Trophoblast cell (in vitro differentiated cells and primary cell): ENCODE measurements around the gene GPR148.

ENCODE experiments used
- DNase-seq, 2 donors: peaks; one replicate each; pipeline ENCODE4 v3.0.0-alpha.2; 2016
- H2AFZ ChIP-seq: 2 replicates; pipeline ENCODE4 v1.6.1; 2013; ENCODE audit warnings: low read length, moderate library complexity, mild to moderate bottlenecking; ENCODE audit not compliant: insufficient read depth, poor library complexity
- H2AK5ac ChIP-seq: 2 replicates; pipeline ENCODE4 v1.6.1; 2013; ENCODE audit warnings: mild to moderate bottlenecking, low read length
- H2BK120ac ChIP-seq: 2 replicates; pipeline ENCODE4 v1.6.1; 2013; ENCODE audit warnings: low read length, mild to moderate bottlenecking, moderate library complexity; ENCODE audit not compliant: insufficient read depth, poor library complexity
- H2BK12ac ChIP-seq: 2 replicates; pipeline ENCODE4 v1.6.1; 2013; ENCODE audit warnings: mild to moderate bottlenecking, low read length, moderate library complexity
- H2BK5ac ChIP-seq: 2 replicates; pipeline ENCODE4 v1.6.1; 2013; ENCODE audit warnings: low read length, low read depth, moderate library complexity, mild to moderate bottlenecking; ENCODE audit not compliant: poor library complexity
- H3K14ac ChIP-seq: 2 replicates; pipeline ENCODE4 v1.6.1; 2013; ENCODE audit warnings: mild to moderate bottlenecking, low read length
- H3K18ac ChIP-seq: 2 replicates; pipeline ENCODE4 v1.6.1; 2013; ENCODE audit warnings: mild to moderate bottlenecking, low read length
- H3K23ac ChIP-seq: 2 replicates; pipeline ENCODE4 v1.6.1; 2013; ENCODE audit warnings: low read length
- H3K27ac ChIP-seq: 2 replicates; pipeline ENCODE4 v1.5.1; 2013; ENCODE audit warnings: low read depth, mild to moderate bottlenecking, inconsistent platforms, low read length, moderate library complexity
- H3K27me3 ChIP-seq: 2 replicates; pipeline ENCODE4 v1.6.1; 2013; ENCODE audit warnings: inconsistent platforms, mild to moderate bottlenecking, low read length, moderate library complexity; ENCODE audit not compliant: insufficient read depth
- H3K36me3 ChIP-seq, 2 experiments: 1 replicate in 1 of 2; 2 replicates in 1 of 2; pipeline ENCODE4 v1.6.1; 2013; ENCODE audit warnings: low read length in 2 of 2, mild to moderate bottlenecking in 2 of 2, moderate library complexity in 1 of 2; ENCODE audit not compliant: insufficient read depth in 2 of 2, control insufficient read depth in 1 of 2
- H3K4ac ChIP-seq: 2 replicates; pipeline ENCODE4 v1.6.1; 2013; ENCODE audit warnings: low read depth, mild to moderate bottlenecking, low read length, moderate library complexity
- H3K4me1 ChIP-seq, 2 experiments: 1 replicate in 1 of 2; 2 replicates in 1 of 2; pipeline ENCODE4 v1.6.1; 2013; ENCODE audit warnings: low read length in 2 of 2, mild to moderate bottlenecking in 2 of 2, moderate library complexity in 1 of 2; ENCODE audit not compliant: insufficient read depth in 2 of 2, control insufficient read depth in 1 of 2
- H3K4me2 ChIP-seq: 2 replicates; pipeline ENCODE4 v1.6.1; 2013; ENCODE audit warnings: inconsistent platforms, mild to moderate bottlenecking, low read length, moderate library complexity
- H3K4me3 ChIP-seq: 2 replicates; pipeline ENCODE4 v1.5.1; 2013; ENCODE audit warnings: mild to moderate bottlenecking, low read depth, low read length, inconsistent platforms
- H3K79me1 ChIP-seq: one replicate; pipeline ENCODE4 v1.6.1; 2013; ENCODE audit warnings: low read length
- H3K79me2 ChIP-seq: 2 replicates; pipeline ENCODE4 v1.6.1; 2013; ENCODE audit warnings: low read length, mild to moderate bottlenecking; ENCODE audit not compliant: control insufficient read depth, insufficient read depth, poor library complexity
- H3K9ac ChIP-seq: 2 replicates; pipeline ENCODE4 v1.6.1; 2013; ENCODE audit warnings: mild to moderate bottlenecking, low read length
- H3K9me3 ChIP-seq: 2 replicates; pipeline ENCODE4 v1.6.1; 2013; ENCODE audit warnings: low read depth, mild to moderate bottlenecking, control low read depth, inconsistent platforms, low read length; ENCODE audit not compliant: insufficient read depth
- H4K12ac ChIP-seq: 2 replicates; pipeline ENCODE4 v1.6.1; 2013; ENCODE audit warnings: low read depth, mild to moderate bottlenecking, low read length, moderate library complexity
- H4K8ac ChIP-seq: 2 replicates; pipeline ENCODE4 v1.6.1; 2013; ENCODE audit warnings: low read depth, mild to moderate bottlenecking, low read length, moderate library complexity
- H4K91ac ChIP-seq: one replicate; pipeline ENCODE4 v1.6.1; 2013; ENCODE audit warnings: low read depth, mild to moderate bottlenecking, low read length, moderate library complexity
- WGBS: extraction: QIAGEN DNeasy Blood & Tissue Kit; methylation state at CpG from one replicate; pipeline ENCODE4 v1.1.7; 2013; ENCODE audit warnings: missing lambda C conversion rate; ENCODE audit not compliant: insufficient read length, insufficient coverage; ENCODE audit errors: extremely low coverage; 5-methylcytosine and 5-hydroxymethylcytosine counted together

The GPR148 gene

DNA sequence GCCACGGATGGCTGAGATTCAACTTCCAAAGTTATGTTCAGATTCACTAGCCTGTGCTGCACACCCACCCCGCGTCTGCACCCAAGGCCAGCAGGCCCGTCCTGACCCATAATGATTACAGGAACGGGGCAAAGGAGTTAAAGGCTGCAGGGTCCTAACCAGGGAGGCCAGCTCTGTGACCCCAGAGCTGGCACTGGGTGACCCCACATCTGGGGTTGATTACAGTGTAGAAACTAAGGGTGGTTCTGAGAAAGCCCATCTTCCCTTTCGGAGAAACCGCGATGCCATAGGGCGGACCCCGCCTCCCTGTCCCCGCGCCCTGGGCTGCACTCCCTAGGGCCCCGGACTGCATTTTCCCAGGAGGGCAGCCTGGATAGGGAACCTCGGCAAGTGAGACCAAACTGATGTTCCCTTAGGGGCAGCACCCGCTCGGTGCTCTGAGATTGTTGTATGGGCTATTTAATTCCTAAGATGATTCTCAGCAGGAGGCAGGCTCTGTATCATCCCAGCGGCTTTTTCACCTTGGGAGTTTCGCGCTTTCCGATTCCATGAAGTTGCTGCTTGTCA is 2.2 kb upstream of the GPR148 start:
- Histone ChIP-seq H3K9me3 (peaks cover 4% of the 10 kb centered on the region), H3K79me1 (no peaks in the 10 kb centered on the region), H2AFZ (no peak overlapping the region), H3K9ac (peak overlapping the region; percentile 29), H3K4me2 (peak overlapping the region; percentile 67), H3K27me3 (peaks cover 7% of the 10 kb centered on the region), H3K4ac (no peak overlapping the region), H3K36me3 (no peaks in the 10 kb centered on the region), H4K12ac (no peak overlapping the region), H3K4me3 (no peak overlapping the region), H2BK12ac (no peak overlapping the region), H2AK5ac (no peak overlapping the region), H3K14ac (no peak overlapping the region), H4K8ac (no peak overlapping the region), H3K4me1 (peaks cover 5 to 11% of the 10 kb centered on the region in 2 experiments), H4K91ac (no peak overlapping the region), H3K27ac (no peak overlapping the region), H2BK120ac (no peak overlapping the region), H2BK5ac (no peak overlapping the region), H3K79me2 (no peaks in the 10 kb centered on the region), H3K23ac (no peak overlapping the region), H3K18ac (no peak overlapping the region)
- DNase-seq: no peak
- WGBS: no CpG with 5 or more reads among the region's 20 CpGs

DNA sequence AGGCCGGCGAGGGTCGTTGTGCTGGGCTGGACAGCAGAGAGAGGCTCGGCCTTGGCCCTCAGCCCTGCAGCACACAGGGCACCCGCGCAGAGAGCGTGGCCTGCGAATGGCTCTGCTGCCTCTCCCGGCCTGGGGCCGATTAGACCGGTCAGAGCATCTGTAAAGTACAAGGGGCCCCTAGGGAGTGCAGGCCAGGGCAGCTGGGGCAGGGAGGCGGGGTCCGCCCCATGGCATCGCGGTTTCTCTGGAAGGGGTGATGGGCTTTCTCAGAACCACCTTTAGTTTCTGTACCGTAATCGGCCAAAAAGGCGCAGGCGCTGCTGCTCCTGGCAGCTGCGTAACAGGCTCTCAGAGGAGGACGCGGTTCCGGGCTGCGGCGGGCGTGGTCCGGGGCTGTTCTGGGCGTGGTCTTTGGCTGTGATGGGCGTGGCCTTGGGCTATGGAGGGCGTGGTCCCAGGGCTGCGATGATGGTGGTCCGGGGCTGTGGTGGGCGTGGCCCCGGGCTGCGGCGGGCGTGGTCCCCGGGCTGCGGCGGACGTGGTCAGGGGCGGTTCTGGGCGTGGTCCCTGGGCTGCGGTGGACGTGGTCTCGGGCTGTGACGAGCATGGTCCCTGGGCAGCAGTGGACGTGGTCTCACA is 1.5 kb upstream of the GPR148 start:
- H3K4me3 ChIP-seq: peak overlapping the region; percentile 42
- peak; percentile 52 to 76 for DNase-seq
- H3K4me1 ChIP-seq: peaks cover 5 to 11% of the 10 kb centered on the region in 2 experiments
- no peak overlapping the region for H2BK120ac ChIP-seq
- no peak overlapping the region for H3K14ac ChIP-seq
- no peak overlapping the region for H2BK5ac ChIP-seq
- peak overlapping the region; percentile 5 for H4K8ac ChIP-seq
- H3K27ac ChIP-seq: no peak overlapping the region
- H4K12ac ChIP-seq: no peak overlapping the region
- no CpG with 5 or more reads among the region's 48 CpGs for WGBS
- H2BK12ac ChIP-seq: no peak overlapping the region
- peak overlapping the region; percentile 50 for H2AFZ ChIP-seq
- H3K27me3 ChIP-seq: peaks cover 7% of the 10 kb centered on the region
- no peaks in the 10 kb centered on the region for H3K36me3 ChIP-seq
- H2AK5ac ChIP-seq: no peak overlapping the region
- peak overlapping the region; percentile 67 for H3K4me2 ChIP-seq
- H3K9ac ChIP-seq: peak overlapping the region; percentile 29
- no peak overlapping the region for H3K23ac ChIP-seq
- no peaks in the 10 kb centered on the region for H3K79me1 ChIP-seq
- no peak overlapping the region for H3K18ac ChIP-seq
- no peak overlapping the region for H4K91ac ChIP-seq
- H3K79me2 ChIP-seq: no peaks in the 10 kb centered on the region
- no peak overlapping the region for H3K4ac ChIP-seq
- peaks cover 4% of the 10 kb centered on the region for H3K9me3 ChIP-seq

- DNase-seq: peak; percentile 23 to 44
- Histone ChIP-seq H3K4ac (no peak overlapping the region), H3K79me2 (no peaks in the 10 kb centered on the region), H3K23ac (no peak overlapping the region), H2BK120ac (no peak overlapping the region), H3K4me3 (peak overlapping the region; percentile 42), H4K8ac (no peak overlapping the region), H3K4me2 (peak overlapping the region; percentile 67), H4K12ac (no peak overlapping the region), H2BK12ac (no peak overlapping the region), H2AK5ac (no peak overlapping the region), H3K36me3 (no peaks in the 10 kb centered on the region), H3K4me1 (peaks cover 5 to 11% of the 10 kb centered on the region in 2 experiments), H3K9me3 (peaks cover 4% of the 10 kb centered on the region), H2AFZ (peak overlapping the region; percentile 1), H3K18ac (no peak overlapping the region), H3K79me1 (no peaks in the 10 kb centered on the region), H3K14ac (no peak overlapping the region), H3K27me3 (peaks cover 7% of the 10 kb centered on the region), H4K91ac (no peak overlapping the region), H2BK5ac (no peak overlapping the region), H3K27ac (no peak overlapping the region), H3K9ac (no peak overlapping the region)
- WGBS: no CpG with 5 or more reads among the region's 12 CpGs
These were observed 839 bp upstream of the GPR148 start for GRCh38 chr2:130728007-130728454.

DNA sequence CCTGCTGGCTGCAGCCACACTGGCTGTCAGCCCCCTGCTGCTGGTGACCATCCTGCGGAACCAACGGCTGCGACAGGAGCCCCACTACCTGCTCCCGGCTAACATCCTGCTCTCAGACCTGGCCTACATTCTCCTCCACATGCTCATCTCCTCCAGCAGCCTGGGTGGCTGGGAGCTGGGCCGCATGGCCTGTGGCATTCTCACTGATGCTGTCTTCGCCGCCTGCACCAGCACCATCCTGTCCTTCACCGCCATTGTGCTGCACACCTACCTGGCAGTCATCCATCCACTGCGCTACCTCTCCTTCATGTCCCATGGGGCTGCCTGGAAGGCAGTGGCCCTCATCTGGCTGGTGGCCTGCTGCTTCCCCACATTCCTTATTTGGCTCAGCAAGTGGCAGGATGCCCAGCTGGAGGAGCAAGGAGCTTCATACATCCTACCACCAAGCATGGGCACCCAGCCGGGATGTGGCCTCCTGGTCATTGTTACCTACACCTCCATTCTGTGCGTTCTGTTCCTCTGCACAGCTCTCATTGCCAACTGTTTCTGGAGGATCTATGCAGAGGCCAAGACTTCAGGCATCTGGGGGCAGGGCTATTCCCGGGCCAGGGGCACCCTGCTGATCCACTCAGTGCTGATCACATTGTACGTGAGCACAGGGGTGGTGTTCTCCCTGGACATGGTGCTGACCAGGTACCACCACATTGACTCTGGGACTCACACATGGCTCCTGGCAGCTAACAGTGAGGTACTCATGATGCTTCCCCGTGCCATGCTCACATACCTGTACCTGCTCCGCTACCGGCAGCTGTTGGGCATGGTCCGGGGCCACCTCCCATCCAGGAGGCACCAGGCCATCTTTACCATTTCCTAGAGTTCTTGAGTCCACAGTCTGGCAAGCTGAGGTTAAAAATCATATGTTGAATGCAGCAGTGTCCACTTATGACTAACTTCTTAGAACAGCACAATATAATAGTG is 741 bp downstream of the GPR148 start:
- no peak overlapping the region for H2BK12ac ChIP-seq
- WGBS: no CpG with 5 or more reads among the region's 17 CpGs
- no peak overlapping the region for H2BK120ac ChIP-seq
- peaks cover 5 to 11% of the 10 kb centered on the region in 2 experiments for H3K4me1 ChIP-seq
- H3K23ac ChIP-seq: no peak overlapping the region
- no peak overlapping the region for H4K8ac ChIP-seq
- H2BK5ac ChIP-seq: no peak overlapping the region
- H3K27me3 ChIP-seq: peaks cover 7% of the 10 kb centered on the region
- H3K9ac ChIP-seq: no peak overlapping the region
- H4K91ac ChIP-seq: no peak overlapping the region
- no peak for DNase-seq
- H3K4ac ChIP-seq: no peak overlapping the region
- H3K27ac ChIP-seq: no peak overlapping the region
- no peaks in the 10 kb centered on the region for H3K79me1 ChIP-seq
- H3K36me3 ChIP-seq: no peaks in the 10 kb centered on the region
- no peak overlapping the region for H3K4me3 ChIP-seq
- H2AK5ac ChIP-seq: no peak overlapping the region
- no peak overlapping the region for H2AFZ ChIP-seq
- H4K12ac ChIP-seq: no peak overlapping the region
- peaks cover 4% of the 10 kb centered on the region for H3K9me3 ChIP-seq
- no peaks in the 10 kb centered on the region for H3K79me2 ChIP-seq
- H3K18ac ChIP-seq: no peak overlapping the region
- H3K4me2 ChIP-seq: no peak overlapping the region
- no peak overlapping the region for H3K14ac ChIP-seq
